Stimulated activated CD4-positive, alpha-beta T cell treated with anti-CD3 and anti-CD28 coated beads, Interleukin-12 subunit alpha, Interleukin-12 subunit beta, amount 100 ng/mL, for 4 hours (primary cell): ENCODE measurements around the gene SH2D7.
"Not testable (repeated sequence)": the region's sequence is repeated elsewhere in the genome, so short reads cannot be mapped to it uniquely, and the experiment has no call there.

Experiments
- DNase-seq: peaks from one replicate; pipeline ENCODE4 v3.0.0-alpha.2; 2020

SH2D7 gene

DNA sequence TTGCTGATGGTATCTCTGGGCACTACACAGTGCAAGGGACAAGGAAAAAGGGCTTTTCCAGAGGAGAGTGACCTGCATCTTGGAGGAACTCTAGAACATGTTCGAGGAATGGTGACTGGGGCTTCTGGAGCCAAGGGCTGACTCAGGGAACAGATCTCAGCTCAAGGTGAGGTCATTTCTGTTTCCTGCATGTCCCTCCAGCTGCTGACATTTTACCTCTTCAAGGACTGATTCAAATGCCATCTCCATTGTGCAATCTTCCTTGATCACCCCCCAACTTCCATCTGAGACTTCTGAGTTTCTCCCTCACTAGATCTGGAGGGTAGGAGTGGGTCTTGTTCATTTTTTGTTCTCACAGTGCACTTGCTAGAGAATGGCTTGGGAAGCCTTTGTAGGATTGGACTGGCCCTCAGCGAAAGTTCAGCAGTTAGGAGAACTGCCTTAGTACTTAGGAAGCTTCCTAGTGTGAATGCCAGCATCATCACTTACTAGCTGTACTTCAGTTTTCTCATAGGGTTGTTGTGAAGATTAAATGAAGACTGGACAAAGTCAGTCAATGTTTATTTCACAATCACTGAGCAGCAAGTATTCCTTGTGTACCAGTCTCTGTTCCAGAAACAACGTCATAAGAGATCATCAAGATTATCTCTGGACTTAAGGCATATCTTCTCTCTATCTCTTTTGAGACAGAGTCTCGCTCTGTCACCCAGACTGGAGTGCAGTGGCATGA lies 54.2 kb downstream of the SH2D7 start:
- no peak for DNase-seq

- no peak for DNase-seq
Measured at GRCh38 chr15:78147566-78147965, 55.2 kb downstream of the SH2D7 start.

DNA sequence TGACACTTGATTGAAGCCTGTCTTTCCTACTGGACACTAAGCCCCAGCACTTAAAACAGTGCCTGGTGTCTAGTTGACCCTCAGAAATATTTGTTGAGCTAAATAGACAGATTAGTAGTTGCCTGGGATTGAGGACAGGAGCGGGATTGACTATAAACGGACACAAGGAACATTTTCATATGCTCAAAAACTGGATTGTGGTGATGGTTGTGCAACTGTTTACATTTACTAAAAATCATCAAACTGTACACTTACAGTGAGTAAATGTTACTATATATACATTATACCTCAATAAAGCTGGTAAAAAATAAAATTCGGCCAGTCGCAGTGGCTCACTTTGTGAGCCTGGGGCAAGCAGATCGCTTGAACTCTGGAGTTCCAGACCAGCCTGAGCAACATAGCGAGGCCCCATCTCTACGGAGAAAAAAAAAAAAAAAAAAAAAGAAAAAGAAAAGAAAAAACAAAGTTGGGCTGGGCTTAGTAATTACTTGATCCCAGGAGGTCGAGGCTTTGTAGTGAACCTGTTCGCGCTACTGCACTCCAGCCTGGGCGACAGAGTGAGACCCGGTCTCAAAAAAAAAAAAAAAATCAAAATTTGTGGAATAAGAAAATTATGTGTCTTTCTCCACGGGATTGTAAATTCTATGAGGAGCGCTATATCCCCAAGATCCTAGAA lies 56.2 kb downstream of the SH2D7 start:
- DNase-seq, result no peak

- DNase-seq, result peak; percentile 100
Measured at GRCh38 chr15:78149068-78149804, 56.9 kb downstream of the SH2D7 start, which contains the start of gene IDH3A. Gene IDH3A (plus strand): TSS chr15:78149362. CDS start chr15:78149404, 42 bp downstream.

DNA sequence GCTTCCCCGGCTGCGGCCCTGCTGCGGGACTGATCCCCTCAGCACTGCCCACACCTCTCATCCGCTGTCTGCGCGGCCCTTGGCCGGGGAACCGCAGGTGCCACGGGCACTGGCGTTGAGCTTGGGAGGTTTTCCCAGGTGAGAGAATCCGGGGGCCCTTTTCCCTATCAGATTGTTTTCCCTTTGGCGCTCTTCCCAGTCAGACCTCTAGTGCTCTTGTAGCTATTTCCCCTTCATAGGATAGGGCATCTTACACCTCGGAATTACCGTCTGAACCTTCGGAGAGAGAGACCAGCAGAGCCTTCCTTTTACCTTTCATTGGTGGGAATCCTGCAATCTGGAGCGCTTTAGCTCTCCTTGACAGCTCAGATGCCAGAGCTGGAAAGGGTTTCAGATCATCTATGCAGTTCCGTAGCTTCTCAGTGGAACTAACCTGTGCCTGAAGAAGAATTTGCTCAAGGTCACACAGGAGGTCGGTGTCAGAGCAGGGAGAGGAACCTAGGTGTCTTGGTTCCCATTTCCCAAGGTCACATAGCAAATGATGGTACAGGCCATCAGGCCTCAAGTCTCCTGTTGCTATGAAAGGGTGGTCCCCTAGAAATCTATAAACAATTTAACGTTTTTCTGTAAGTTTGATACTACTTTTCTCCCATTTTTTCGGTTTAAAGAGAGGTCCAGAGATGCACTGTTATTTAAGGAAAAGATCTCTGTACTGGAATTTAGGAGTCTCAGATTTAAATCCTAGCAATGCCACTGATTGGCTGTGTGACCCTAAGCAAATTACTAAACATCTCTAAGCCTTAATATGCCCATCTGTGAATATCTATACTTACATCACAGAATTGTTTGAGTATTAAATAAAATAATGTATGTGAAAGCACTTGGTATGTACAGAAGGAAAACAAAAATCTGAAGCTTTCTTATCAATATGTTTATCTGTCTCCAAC lies 57.7 kb downstream of the SH2D7 start:
- no peak for DNase-seq

GRCh38 chr15:78151075-78151474 lies 58.7 kb downstream of the SH2D7 start:
- not testable (repeated sequence) for DNase-seq
